Upper lobe of left lung (tissue), 4 donors: ENCODE data around the gene GRIN1.

Experiments
- POLR2A ChIP-seq, 4 donors: fragments of 450-650 bp; IDR thresholded peaks; one replicate each; pipeline ENCODE4 v1.5.1; 2016 to 2017; ENCODE audit warnings: antibody characterized with exemption in 4 of 4, mild to moderate bottlenecking in 2 of 4
- POLR2AphosphoS5 ChIP-seq, 2 donors: sonication (generic); formaldehyde crosslinking; IDR thresholded peaks; one replicate each; pipeline ENCODE4 v1.5.1; 2017; ENCODE audit warnings: antibody characterized with exemption in 2 of 2

GRCh38 chr9:137126786-137127185, 12.2 kb upstream of the GRIN1 start:
- TF ChIP-seq POLR2AphosphoS5 (IDR thresholded peaks at IDR 0.05) (no peak), POLR2A (IDR thresholded peaks at IDR 0.05) (no peak)
